Ectodermal cell (in vitro differentiated cells): Measurements from ENCODE around the gene COL19A1.

Source experiments
- H3K27ac ChIP-seq: 2 replicates; pipeline ENCODE4 v1.7.0; 2013; ENCODE audit warnings: mild to moderate bottlenecking, low read depth, low read length; ENCODE audit not compliant: insufficient read depth, poor library complexity, severe bottlenecking
- H3K27me3 ChIP-seq: 2 replicates; pipeline ENCODE4 v1.7.0; 2013; ENCODE audit warnings: mild to moderate bottlenecking, low read length; ENCODE audit not compliant: insufficient read depth, control insufficient read depth, poor library complexity, severe bottlenecking
- H3K36me3 ChIP-seq: one replicate; pipeline ENCODE4 v1.7.0; 2013; ENCODE audit warnings: low read length; ENCODE audit not compliant: control insufficient read depth, insufficient read depth
- H3K4me1 ChIP-seq: one replicate; pipeline ENCODE4 v1.7.0; 2013; ENCODE audit warnings: low read length; ENCODE audit not compliant: control insufficient read depth, insufficient read depth
- H3K4me3 ChIP-seq: 2 replicates; pipeline ENCODE4 v1.7.0; 2013; ENCODE audit warnings: low read depth, low read length, control low read depth; ENCODE audit not compliant: insufficient read depth
- H3K9me3 ChIP-seq: 2 replicates; pipeline ENCODE4 v1.7.0; 2013; ENCODE audit warnings: mild to moderate bottlenecking, low read length, moderate library complexity; ENCODE audit not compliant: control insufficient read depth
- WGBS, 2 experiments: methylation state at CpG; one replicate each; pipeline ENCODE4 v1.1.7; 2013; ENCODE audit warnings: missing lambda C conversion rate in 2 of 2; 5-methylcytosine and 5-hydroxymethylcytosine counted together

Gene COL19A1

GRCh38 chr6:70112716-70113115 is 246.4 kb downstream of the COL19A1 start:
- no peak overlapping the region for H3K4me3 ChIP-seq
- no peaks in the 10 kb centered on the region for H3K27me3 ChIP-seq
- peaks cover 5% of the 10 kb centered on the region for H3K4me1 ChIP-seq
- 93 to 96% methylated on average over 5 of the region's 5 CpGs for WGBS, 2 experiments
- H3K36me3 ChIP-seq: no peaks in the 10 kb centered on the region
- no peak overlapping the region for H3K27ac ChIP-seq
- H3K9me3 ChIP-seq: no peaks in the 10 kb centered on the region

- Histone ChIP-seq H3K27me3 (no peaks in the 10 kb centered on the region), H3K4me3 (no peak overlapping the region), H3K27ac (no peak overlapping the region), H3K36me3 (no peaks in the 10 kb centered on the region), H3K9me3 (no peaks in the 10 kb centered on the region), H3K4me1 (peaks cover under 1% of the 10 kb centered on the region)
- WGBS, 2 experiments: 100% methylated on average over 1 of the region's 1 CpG
These were observed 246.8 kb downstream of the COL19A1 start for GRCh38 chr6:70113171-70113570.

GRCh38 chr6:70118670-70119069 is 252.3 kb downstream of the COL19A1 start:
- Histone ChIP-seq H3K27me3 (no peaks in the 10 kb centered on the region), H3K4me1 (no peaks in the 10 kb centered on the region), H3K36me3 (no peaks in the 10 kb centered on the region), H3K9me3 (no peaks in the 10 kb centered on the region), H3K4me3 (no peak overlapping the region), H3K27ac (no peak overlapping the region)
- WGBS, 2 experiments: 60 to 91% methylated on average over 1 to 2 of the region's 2 CpGs

- no peak overlapping the region for H3K4me3 ChIP-seq
- H3K27ac ChIP-seq: no peak overlapping the region
- no peaks in the 10 kb centered on the region for H3K27me3 ChIP-seq
- H3K36me3 ChIP-seq: no peaks in the 10 kb centered on the region
- H3K9me3 ChIP-seq: no peaks in the 10 kb centered on the region
- H3K4me1 ChIP-seq: no peaks in the 10 kb centered on the region
- WGBS, 2 experiments: 94 to 97% methylated on average over 6 to 7 of the region's 7 CpGs
These were observed 253.0 kb downstream of the COL19A1 start for GRCh38 chr6:70119218-70119835.

- Histone ChIP-seq H3K27ac (no peak overlapping the region), H3K9me3 (no peaks in the 10 kb centered on the region), H3K4me3 (no peak overlapping the region), H3K27me3 (no peaks in the 10 kb centered on the region), H3K36me3 (no peaks in the 10 kb centered on the region), H3K4me1 (no peaks in the 10 kb centered on the region)
- WGBS, 2 experiments: 100% methylated on average over 1 of the region's 1 CpG
These were observed 258.1 kb downstream of the COL19A1 start for GRCh38 chr6:70124443-70124842.

- Histone ChIP-seq H3K9me3 (no peaks in the 10 kb centered on the region), H3K36me3 (no peaks in the 10 kb centered on the region), H3K4me3 (no peak overlapping the region), H3K4me1 (no peaks in the 10 kb centered on the region), H3K27me3 (no peaks in the 10 kb centered on the region), H3K27ac (no peak overlapping the region)
- 96% methylated on average over 3 of the region's 3 CpGs for WGBS, 2 experiments
These were observed 258.7 kb downstream of the COL19A1 start for GRCh38 chr6:70124882-70125545.

- Histone ChIP-seq H3K4me3 (no peak overlapping the region), H3K27me3 (no peaks in the 10 kb centered on the region), H3K4me1 (no peaks in the 10 kb centered on the region), H3K9me3 (no peaks in the 10 kb centered on the region), H3K36me3 (no peaks in the 10 kb centered on the region), H3K27ac (no peak overlapping the region)
- 89 to 100% methylated on average over 1 to 3 of the region's 3 CpGs for WGBS, 2 experiments
These were observed 259.2 kb downstream of the COL19A1 start for GRCh38 chr6:70125602-70126001.

GRCh38 chr6:70129341-70129740 is 263.0 kb downstream of the COL19A1 start:
- H3K27ac ChIP-seq: no peak overlapping the region
- no peaks in the 10 kb centered on the region for H3K27me3 ChIP-seq
- H3K4me3 ChIP-seq: no peak overlapping the region
- no peaks in the 10 kb centered on the region for H3K4me1 ChIP-seq
- H3K9me3 ChIP-seq: no peaks in the 10 kb centered on the region
- 96% methylated on average over 3 of the region's 3 CpGs for WGBS, 2 experiments
- H3K36me3 ChIP-seq: no peaks in the 10 kb centered on the region

- WGBS, 2 experiments: 100% methylated on average over 1 of the region's 1 CpG
- H3K36me3 ChIP-seq: no peaks in the 10 kb centered on the region
These were observed 264.5 kb downstream of the COL19A1 start for GRCh38 chr6:70130865-70131264.

GRCh38 chr6:70131528-70131927 is 265.2 kb downstream of the COL19A1 start:
- H3K27me3 ChIP-seq: no peaks in the 10 kb centered on the region
- no peak overlapping the region for H3K27ac ChIP-seq
- WGBS, 2 experiments: 100% methylated on average over 1 to 2 of the region's 2 CpGs
- H3K36me3 ChIP-seq: no peaks in the 10 kb centered on the region
- H3K4me3 ChIP-seq: no peak overlapping the region
- H3K9me3 ChIP-seq: no peaks in the 10 kb centered on the region
- H3K4me1 ChIP-seq: no peaks in the 10 kb centered on the region

More at GRCh38 chr6:70130865-70131264, 264.5 kb downstream of the COL19A1 start:
- Histone ChIP-seq H3K4me1 (no peaks in the 10 kb centered on the region), H3K27ac (no peak overlapping the region), H3K9me3 (no peaks in the 10 kb centered on the region), H3K4me3 (no peak overlapping the region), H3K27me3 (no peaks in the 10 kb centered on the region)
